Central memory CD8-positive, alpha-beta T cell (primary cell): ENCODE results near the gene RASSF4.

ENCODE experiments used
- ATAC-seq: fragments of 150-1000 bp; cut with Tn5 transposase; replicated peaks from 2 replicates; pipeline ENCODE4 v1.10.0; 2022; ENCODE audit warnings: mild to moderate bottlenecking, moderate FRiP score, moderate number of reproducible peaks; ENCODE audit not compliant: poor library complexity, severe bottlenecking; ENCODE audit errors: extremely low read depth
- DNase-seq, 2 donors: peaks; one replicate each; pipeline ENCODE4 v3.0.0; 2021; ENCODE audit warnings: low spot score in 2 of 2
- H3K27ac Mint-ChIP-seq: one replicate; pipeline ENCODE4 v1.8.0; 2022; ENCODE audit warnings: low read depth, mild to moderate bottlenecking, moderate library complexity, mixed read lengths
- H3K27me3 Mint-ChIP-seq: one replicate; pipeline ENCODE4 v1.8.0; 2022; ENCODE audit warnings: mixed read lengths
- H3K36me3 Mint-ChIP-seq: one replicate; pipeline ENCODE4 v1.8.0; 2022; ENCODE audit warnings: mild to moderate bottlenecking, moderate library complexity, mixed read lengths; ENCODE audit not compliant: insufficient read depth
- H3K4me1 Mint-ChIP-seq: one replicate; pipeline ENCODE4 v1.8.0; 2022; ENCODE audit warnings: mixed read lengths
- H3K4me3 Mint-ChIP-seq: one replicate; pipeline ENCODE4 v1.8.0; 2022; ENCODE audit warnings: mild to moderate bottlenecking, moderate library complexity, mixed read lengths
- H3K9me3 Mint-ChIP-seq: one replicate; pipeline ENCODE4 v1.8.0; 2022; ENCODE audit warnings: mixed read lengths

The RASSF4 gene

GRCh38 chr10:44980309-44981171, 20.9 kb downstream of the RASSF4 start:
- ATAC-seq (no peak), DNase-seq (no peak)
- Mint-ChIP-seq H3K9me3 (no peaks in the 10 kb centered on the region), H3K4me1 (no peaks in the 10 kb centered on the region), H3K36me3 (peaks cover 2% of the 10 kb centered on the region), H3K4me3 (no peak overlapping the region), H3K27ac (no peak overlapping the region), H3K27me3 (no peaks in the 10 kb centered on the region)

GRCh38 chr10:44981172-44982113, 21.8 kb downstream of the RASSF4 start:
- Mint-ChIP-seq H3K36me3 (peaks cover 4% of the 10 kb centered on the region), H3K27me3 (no peaks in the 10 kb centered on the region), H3K4me1 (no peaks in the 10 kb centered on the region), H3K4me3 (no peak overlapping the region), H3K9me3 (no peaks in the 10 kb centered on the region), H3K27ac (no peak overlapping the region)
- DNase-seq, result no peak
- no peak for ATAC-seq

GRCh38 chr10:44982114-44982460, 22.5 kb downstream of the RASSF4 start:
- no peak overlapping the region for H3K4me3 Mint-ChIP-seq
- H3K27me3 Mint-ChIP-seq, result no peaks in the 10 kb centered on the region
- DNase-seq, result no peak
- no peak overlapping the region for H3K27ac Mint-ChIP-seq
- H3K36me3 Mint-ChIP-seq, result peaks cover 4% of the 10 kb centered on the region
- no peaks in the 10 kb centered on the region for H3K9me3 Mint-ChIP-seq
- no peaks in the 10 kb centered on the region for H3K4me1 Mint-ChIP-seq
- ATAC-seq, result no peak

- no peak overlapping the region for H3K27ac Mint-ChIP-seq
- no peaks in the 10 kb centered on the region for H3K27me3 Mint-ChIP-seq
- no peaks in the 10 kb centered on the region for H3K4me1 Mint-ChIP-seq
- H3K36me3 Mint-ChIP-seq, result peaks cover 4% of the 10 kb centered on the region
- no peaks in the 10 kb centered on the region for H3K9me3 Mint-ChIP-seq
- no peak overlapping the region for H3K4me3 Mint-ChIP-seq
- DNase-seq (no peak), ATAC-seq (no peak)
These were observed 22.9 kb downstream of the RASSF4 start for GRCh38 chr10:44982496-44982895.

GRCh38 chr10:44983066-44983894, 23.7 kb downstream of the RASSF4 start:
- Mint-ChIP-seq H3K4me3 (no peak overlapping the region), H3K4me1 (no peaks in the 10 kb centered on the region), H3K36me3 (peaks cover 4% of the 10 kb centered on the region), H3K27me3 (no peaks in the 10 kb centered on the region), H3K9me3 (no peaks in the 10 kb centered on the region), H3K27ac (peak overlapping the region; percentile 41)
- no peak for DNase-seq
- ATAC-seq, result no peak

GRCh38 chr10:44983895-44984278, 24.3 kb downstream of the RASSF4 start:
- H3K27me3 Mint-ChIP-seq, result no peaks in the 10 kb centered on the region
- no peaks in the 10 kb centered on the region for H3K9me3 Mint-ChIP-seq
- H3K36me3 Mint-ChIP-seq, result peaks cover 4% of the 10 kb centered on the region
- peak overlapping the region; percentile 41 for H3K27ac Mint-ChIP-seq
- no peak for ATAC-seq
- DNase-seq, result no peak
- no peaks in the 10 kb centered on the region for H3K4me1 Mint-ChIP-seq
- H3K4me3 Mint-ChIP-seq, result no peak overlapping the region

GRCh38 chr10:44984671-44985101, 25.1 kb downstream of the RASSF4 start:
- Mint-ChIP-seq H3K9me3 (no peaks in the 10 kb centered on the region), H3K4me1 (no peaks in the 10 kb centered on the region), H3K4me3 (no peak overlapping the region), H3K27ac (no peak overlapping the region), H3K36me3 (peaks cover 4% of the 10 kb centered on the region), H3K27me3 (no peaks in the 10 kb centered on the region)
- no peak for ATAC-seq
- no peak for DNase-seq

GRCh38 chr10:44985175-44985681, 25.6 kb downstream of the RASSF4 start:
- H3K4me3 Mint-ChIP-seq, result no peak overlapping the region
- DNase-seq (no peak), ATAC-seq (no peak)
- H3K36me3 Mint-ChIP-seq, result peaks cover 4% of the 10 kb centered on the region
- no peaks in the 10 kb centered on the region for H3K4me1 Mint-ChIP-seq
- no peak overlapping the region for H3K27ac Mint-ChIP-seq
- no peaks in the 10 kb centered on the region for H3K27me3 Mint-ChIP-seq
- no peaks in the 10 kb centered on the region for H3K9me3 Mint-ChIP-seq

GRCh38 chr10:44986179-44986578, 26.6 kb downstream of the RASSF4 start:
- Mint-ChIP-seq H3K36me3 (peaks cover 4% of the 10 kb centered on the region), H3K9me3 (no peaks in the 10 kb centered on the region), H3K27ac (no peak overlapping the region), H3K4me3 (no peak overlapping the region), H3K4me1 (no peaks in the 10 kb centered on the region), H3K27me3 (no peaks in the 10 kb centered on the region)
- ATAC-seq (no peak), DNase-seq (no peak)

GRCh38 chr10:44986670-44987069, 27.1 kb downstream of the RASSF4 start:
- H3K9me3 Mint-ChIP-seq, result no peaks in the 10 kb centered on the region
- no peak for ATAC-seq
- no peak overlapping the region for H3K27ac Mint-ChIP-seq
- no peak overlapping the region for H3K4me3 Mint-ChIP-seq
- peaks cover 4% of the 10 kb centered on the region for H3K36me3 Mint-ChIP-seq
- H3K4me1 Mint-ChIP-seq, result no peaks in the 10 kb centered on the region
- no peaks in the 10 kb centered on the region for H3K27me3 Mint-ChIP-seq
- DNase-seq, result no peak

- ATAC-seq (no peak), DNase-seq (peak in 1 of 2 donors; percentile 5)
- H3K27ac Mint-ChIP-seq, result no peak overlapping the region
- H3K27me3 Mint-ChIP-seq, result no peaks in the 10 kb centered on the region
- H3K4me3 Mint-ChIP-seq, result no peak overlapping the region
- H3K36me3 Mint-ChIP-seq, result peaks cover 7% of the 10 kb centered on the region
- H3K4me1 Mint-ChIP-seq, result no peaks in the 10 kb centered on the region
- no peaks in the 10 kb centered on the region for H3K9me3 Mint-ChIP-seq
These were observed 29.5 kb downstream of the RASSF4 start for GRCh38 chr10:44988957-44989585.
